Neural progenitor cell (in vitro differentiated cells): ENCODE results near the gene LIMS2. TPM values are rescaled to one million over a fixed set of nuclear protein-coding genes. Genes with fewer than 3 reads are reported as not detected.

Experiments
- DNase-seq: peaks from one replicate; pipeline ENCODE4 v3.0.0-alpha.2; 2016; ENCODE audit warnings: low spot score
- H2AFZ ChIP-seq: fragments of 200-600 bp; sonication (generic); replicated peaks from 2 replicates; pipeline ENCODE4 v1.6.1; 2016; ENCODE audit warnings: antibody characterized with exemption
- H3F3A ChIP-seq: fragments of 200-600 bp; sonication (generic); 2 replicates; pipeline ENCODE4 v1.6.1; 2016; ENCODE audit warnings: antibody characterized with exemption, low read depth
- H3K27ac ChIP-seq: fragments of 200-600 bp; sonication (generic); 2 replicates; pipeline ENCODE4 v1.5.1; 2016; ENCODE audit warnings: mild to moderate bottlenecking
- H3K27me3 ChIP-seq: fragments of 200-600 bp; sonication (generic); 2 replicates; pipeline ENCODE4 v1.6.1; 2016; ENCODE audit warnings: mild to moderate bottlenecking, moderate library complexity
- H3K36me3 ChIP-seq: fragments of 200-600 bp; sonication (generic); 2 replicates; pipeline ENCODE4 v1.5.1; 2016
- H3K4me1 ChIP-seq: fragments of 200-600 bp; sonication (generic); 2 replicates; pipeline ENCODE4 v1.6.1; 2016; ENCODE audit warnings: mixed run types
- H3K4me2 ChIP-seq: fragments of 200-600 bp; sonication (generic); 2 replicates; pipeline ENCODE4 v1.6.1; 2016
- H3K4me3 ChIP-seq: fragments of 200-600 bp; sonication (generic); 2 replicates; pipeline ENCODE4 v1.5.1; 2016
- H3K79me2 ChIP-seq: fragments of 200-600 bp; sonication (generic); 2 replicates; pipeline ENCODE4 v1.6.1; 2016; ENCODE audit warnings: low read depth
- H3K9ac ChIP-seq: fragments of 200-600 bp; sonication (generic); 2 replicates; pipeline ENCODE4 v1.6.1; 2016
- H3K9me3 ChIP-seq: fragments of 200-600 bp; sonication (generic); 2 replicates; pipeline ENCODE4 v1.5.1; 2016; ENCODE audit warnings: low read depth
- H4K20me1 ChIP-seq: fragments of 200-600 bp; sonication (generic); 2 replicates; pipeline ENCODE4 v1.6.1; 2016; ENCODE audit warnings: low read depth
- H3K27ac Mint-ChIP-seq: 3 replicates; pipeline ENCODE4 v1.8.0; 2021; ENCODE audit warnings: mixed read lengths
- H3K27me3 Mint-ChIP-seq: 2 replicates; pipeline ENCODE4 v1.8.0; 2022; ENCODE audit warnings: low read depth, mild to moderate bottlenecking, inconsistent platforms, moderate library complexity, mixed read lengths; ENCODE audit not compliant: insufficient read depth
- H3K36me3 Mint-ChIP-seq: 3 replicates; pipeline ENCODE4 v1.8.0; 2021; ENCODE audit warnings: mixed read lengths
- H3K4me1 Mint-ChIP-seq: 3 replicates; pipeline ENCODE4 v1.8.0; 2021; ENCODE audit warnings: mixed read lengths
- H3K4me3 Mint-ChIP-seq: 3 replicates; pipeline ENCODE4 v1.8.0; 2021; ENCODE audit warnings: mild to moderate bottlenecking, moderate library complexity, mixed read lengths
- H3K9me3 Mint-ChIP-seq: 3 replicates; pipeline ENCODE4 v1.8.0; 2020; ENCODE audit warnings: mixed read lengths
- EZH2 ChIP-seq: fragments of 200-600 bp; sonication (generic); IDR thresholded peaks from 2 replicates; pipeline ENCODE4 v1.6.1; 2017; ENCODE audit warnings: antibody characterized with exemption, mild to moderate bottlenecking, moderate library complexity
- EZH2phosphoT487 ChIP-seq: fragments of 200-600 bp; sonication (generic); IDR thresholded peaks from 2 replicates; pipeline ENCODE4 v1.6.1; 2017; ENCODE audit warnings: antibody characterized with exemption
- total RNA-seq: library from RNA; depleted of rRNA; stranded (reverse); fragments of >200 nt; gene quantifications from 2 replicates; pipeline ENCODE4 v1.2.3, GENCODE V29; 2015; ENCODE audit warnings: low replicate concordance
- TF ChIP-seq, protein P1 (sequence below): fragments of 200-600 bp; sonication (generic); IDR thresholded peaks from 2 replicates; pipeline ENCODE4 v1.5.1; 2017; ENCODE audit warnings: antibody characterized with exemption, mild to moderate bottlenecking

Gene LIMS2
- total RNA-seq, 1 donor from 2014 or later = not detected

DNA sequence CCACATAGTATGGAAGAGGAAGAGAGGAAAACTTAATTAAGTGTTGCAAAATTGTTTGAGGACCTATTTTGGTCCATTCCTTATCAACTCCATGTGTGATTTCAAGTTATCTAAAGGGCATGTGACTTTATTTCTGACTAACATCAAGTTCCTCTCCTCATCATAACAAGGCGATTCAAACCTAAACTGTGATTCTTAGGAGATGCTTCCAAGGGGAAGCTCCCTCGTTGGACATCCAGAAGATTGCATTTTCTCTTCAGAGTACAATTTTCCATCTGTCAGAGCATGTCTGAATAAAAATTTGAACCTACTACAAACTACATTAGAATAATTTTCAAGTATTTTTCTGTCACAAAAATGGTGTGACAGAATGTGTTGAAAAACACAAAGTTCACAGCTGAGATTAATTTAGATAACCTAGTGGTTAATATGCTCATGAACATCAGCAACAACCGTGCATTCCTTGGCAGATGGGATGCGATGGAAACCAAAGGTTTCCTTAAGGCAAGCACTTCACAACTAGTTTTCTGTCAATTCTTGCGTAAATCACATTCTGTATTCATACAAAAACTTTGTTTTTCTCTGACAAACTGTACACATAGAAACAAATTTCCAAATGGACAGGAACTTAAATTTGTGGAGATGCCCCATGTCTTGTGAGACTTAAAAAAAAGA, 30.2 kb upstream of the LIMS2 start:
- no peak for DNase-seq
- H3K4me1 ChIP-seq = peaks cover 24% of the 10 kb centered on the region
- H4K20me1 ChIP-seq = peaks cover 29% of the 10 kb centered on the region
- Mint-ChIP-seq H3K36me3 (peaks cover 25% of the 10 kb centered on the region), H3K27ac (no peak overlapping the region), H3K9me3 (peaks cover 2% of the 10 kb centered on the region), H3K4me1 (peaks cover 15% of the 10 kb centered on the region), H3K27me3 (no peaks in the 10 kb centered on the region), H3K4me3 (no peak overlapping the region)
- no peaks in the 10 kb centered on the region for H3K27me3 ChIP-seq
- H3K9ac ChIP-seq = no peak overlapping the region
- peak overlapping the region; percentile 18 for H3K27ac ChIP-seq
- TF ChIP-seq, protein P1, sequence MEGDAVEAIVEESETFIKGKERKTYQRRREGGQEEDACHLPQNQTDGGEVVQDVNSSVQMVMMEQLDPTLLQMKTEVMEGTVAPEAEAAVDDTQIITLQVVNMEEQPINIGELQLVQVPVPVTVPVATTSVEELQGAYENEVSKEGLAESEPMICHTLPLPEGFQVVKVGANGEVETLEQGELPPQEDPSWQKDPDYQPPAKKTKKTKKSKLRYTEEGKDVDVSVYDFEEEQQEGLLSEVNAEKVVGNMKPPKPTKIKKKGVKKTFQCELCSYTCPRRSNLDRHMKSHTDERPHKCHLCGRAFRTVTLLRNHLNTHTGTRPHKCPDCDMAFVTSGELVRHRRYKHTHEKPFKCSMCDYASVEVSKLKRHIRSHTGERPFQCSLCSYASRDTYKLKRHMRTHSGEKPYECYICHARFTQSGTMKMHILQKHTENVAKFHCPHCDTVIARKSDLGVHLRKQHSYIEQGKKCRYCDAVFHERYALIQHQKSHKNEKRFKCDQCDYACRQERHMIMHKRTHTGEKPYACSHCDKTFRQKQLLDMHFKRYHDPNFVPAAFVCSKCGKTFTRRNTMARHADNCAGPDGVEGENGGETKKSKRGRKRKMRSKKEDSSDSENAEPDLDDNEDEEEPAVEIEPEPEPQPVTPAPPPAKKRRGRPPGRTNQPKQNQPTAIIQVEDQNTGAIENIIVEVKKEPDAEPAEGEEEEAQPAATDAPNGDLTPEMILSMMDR = no peak
- TF ChIP-seq EZH2 = no peak
- no peak for TF ChIP-seq EZH2phosphoT487
- H3K9me3 ChIP-seq = no peaks in the 10 kb centered on the region
- peaks cover 5% of the 10 kb centered on the region for H3K36me3 ChIP-seq
- peaks cover 32% of the 10 kb centered on the region for H3K79me2 ChIP-seq
- H2AFZ ChIP-seq = no peak overlapping the region
- H3F3A ChIP-seq = peaks cover 35% of the 10 kb centered on the region
- H3K4me3 ChIP-seq = no peak overlapping the region
- no peak overlapping the region for H3K4me2 ChIP-seq

DNA sequence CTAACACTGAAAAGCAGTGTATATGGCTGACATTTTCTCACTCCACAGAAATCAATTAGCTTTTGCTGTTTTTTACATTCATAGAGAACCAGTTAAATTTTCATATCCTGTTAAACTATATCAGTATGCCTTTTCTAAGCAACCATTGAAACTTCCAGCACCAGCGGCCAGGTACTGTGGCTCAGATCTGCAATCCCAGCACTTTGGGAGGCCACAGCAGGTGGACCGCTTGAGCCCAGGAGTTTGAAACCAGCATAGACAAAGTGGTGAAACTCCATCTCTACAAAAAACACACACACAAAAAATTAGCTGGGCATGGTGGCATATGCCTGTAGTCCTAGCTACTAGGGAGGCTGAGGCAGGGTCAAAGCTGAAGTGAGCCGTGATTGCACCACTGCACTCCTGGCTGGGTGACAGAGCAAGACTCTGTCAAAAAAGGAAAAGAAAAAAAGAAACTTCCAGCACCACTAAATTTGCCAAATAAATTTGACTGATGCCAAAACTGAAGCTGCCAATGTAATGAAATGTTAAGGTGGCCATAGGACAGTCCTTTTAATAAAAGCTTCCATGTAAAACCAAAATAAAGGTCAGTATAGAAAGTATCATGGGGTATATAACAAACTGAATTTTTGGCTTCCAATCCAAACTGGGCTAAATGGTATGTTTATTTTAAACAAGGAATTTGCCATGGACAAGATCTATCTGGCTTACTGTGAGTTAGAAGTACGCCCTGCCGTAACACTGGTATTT, 29.5 kb upstream of the LIMS2 start:
- no peak overlapping the region for H3K27ac ChIP-seq
- no peak for DNase-seq
- H3K36me3 Mint-ChIP-seq = peaks cover 25% of the 10 kb centered on the region
- H3K79me2 ChIP-seq = peaks cover 32% of the 10 kb centered on the region
- H3K9ac ChIP-seq = no peak overlapping the region
- peak overlapping the region; percentile 36 for H3K4me2 ChIP-seq
- no peak overlapping the region for H3K4me3 ChIP-seq
- TF ChIP-seq EZH2phosphoT487 = no peak
- TF ChIP-seq EZH2 = no peak
- TF ChIP-seq, protein P1 = no peak
- H3K27me3 ChIP-seq = no peaks in the 10 kb centered on the region
- H2AFZ ChIP-seq = no peak overlapping the region
- H3K9me3 ChIP-seq = no peaks in the 10 kb centered on the region
- H3K4me1 Mint-ChIP-seq = peaks cover 20% of the 10 kb centered on the region
- no peaks in the 10 kb centered on the region for H3K27me3 Mint-ChIP-seq
- H4K20me1 ChIP-seq = peaks cover 29% of the 10 kb centered on the region
- H3K36me3 ChIP-seq = peaks cover 5% of the 10 kb centered on the region
- no peak overlapping the region for H3K4me3 Mint-ChIP-seq
- peaks cover 42% of the 10 kb centered on the region for H3F3A ChIP-seq
- H3K4me1 ChIP-seq = peaks cover 29% of the 10 kb centered on the region
- peaks cover 2% of the 10 kb centered on the region for H3K9me3 Mint-ChIP-seq
- H3K27ac Mint-ChIP-seq = no peak overlapping the region

DNA sequence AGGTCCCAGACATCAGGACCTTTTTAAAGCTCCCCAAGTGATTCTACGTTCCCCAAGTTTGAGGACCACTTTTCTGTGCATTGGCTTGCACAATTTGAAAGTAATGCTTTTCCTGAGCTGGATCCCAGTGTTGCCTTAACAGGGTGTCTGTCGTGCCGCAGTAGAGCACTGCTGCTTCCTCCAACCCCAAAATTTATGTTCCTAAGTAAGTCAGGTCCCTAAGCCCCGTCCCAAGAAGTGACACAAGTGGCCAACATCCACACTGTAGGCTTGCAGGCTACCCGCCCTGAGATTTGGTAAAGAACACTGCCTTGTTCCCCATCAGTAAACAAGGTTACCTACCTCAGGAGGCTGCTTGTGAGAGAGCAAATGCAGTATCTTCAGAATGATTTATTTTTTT, 28.0 kb upstream of the LIMS2 start:
- Mint-ChIP-seq H3K4me1 (peaks cover 20% of the 10 kb centered on the region), H3K4me3 (no peak overlapping the region), H3K36me3 (peaks cover 22% of the 10 kb centered on the region), H3K9me3 (peaks cover 2% of the 10 kb centered on the region), H3K27me3 (no peaks in the 10 kb centered on the region), H3K27ac (no peak overlapping the region)
- Histone ChIP-seq H3K9me3 (no peaks in the 10 kb centered on the region), H4K20me1 (peaks cover 29% of the 10 kb centered on the region), H3K79me2 (peaks cover 32% of the 10 kb centered on the region), H2AFZ (no peak overlapping the region), H3K4me2 (peak overlapping the region; percentile 82), H3K36me3 (peaks cover 5% of the 10 kb centered on the region), H3K27ac (no peak overlapping the region), H3F3A (peaks cover 43% of the 10 kb centered on the region), H3K4me1 (peaks cover 29% of the 10 kb centered on the region), H3K4me3 (peak overlapping the region; percentile 84), H3K9ac (no peak overlapping the region), H3K27me3 (no peaks in the 10 kb centered on the region)
- TF ChIP-seq, protein P1 = no peak
- no peak for TF ChIP-seq EZH2
- no peak for TF ChIP-seq EZH2phosphoT487
- no peak for DNase-seq
